DOHH2 (cell line): ENCODE data around the gene DPP10.

ENCODE experiments used
- EZH2phosphoT487 ChIP-seq: fragments of 200-600 bp; sonication (generic); IDR thresholded peaks from 2 replicates; pipeline ENCODE4 v1.6.1; 2017; ENCODE audit warnings: borderline replicate concordance, mild to moderate bottlenecking, antibody characterized with exemption, low read length, moderate library complexity, mixed read lengths
- TF ChIP-seq, protein P1 (sequence below): fragments of 200-600 bp; sonication (generic); IDR thresholded peaks from one replicate; pipeline ENCODE4 v1.5.1; 2014; ENCODE audit warnings: antibody characterized with exemption, mild to moderate bottlenecking, low read depth, low read length; ENCODE audit not compliant: poor library complexity, severe bottlenecking

DNA sequence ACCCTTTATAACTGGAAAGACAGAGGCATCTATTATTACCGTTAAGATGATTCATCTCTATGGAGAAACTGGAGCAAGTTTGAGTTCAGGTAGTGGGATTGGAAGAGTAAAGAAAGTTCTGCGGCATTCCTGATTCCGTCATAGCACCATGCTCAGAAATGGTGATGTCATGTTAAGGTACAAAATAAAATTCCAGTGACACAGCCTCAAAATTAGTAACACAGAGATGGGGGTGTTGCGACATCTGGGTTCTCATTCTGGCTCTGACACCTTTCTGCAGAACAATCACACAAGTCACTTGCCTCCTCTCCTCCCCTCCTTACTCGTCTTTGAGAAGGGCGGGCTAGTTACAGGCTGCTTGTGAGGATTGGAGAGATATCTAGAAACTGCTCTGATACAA lies 105.7 kb downstream of the DPP10 start:
- TF ChIP-seq, protein P1, sequence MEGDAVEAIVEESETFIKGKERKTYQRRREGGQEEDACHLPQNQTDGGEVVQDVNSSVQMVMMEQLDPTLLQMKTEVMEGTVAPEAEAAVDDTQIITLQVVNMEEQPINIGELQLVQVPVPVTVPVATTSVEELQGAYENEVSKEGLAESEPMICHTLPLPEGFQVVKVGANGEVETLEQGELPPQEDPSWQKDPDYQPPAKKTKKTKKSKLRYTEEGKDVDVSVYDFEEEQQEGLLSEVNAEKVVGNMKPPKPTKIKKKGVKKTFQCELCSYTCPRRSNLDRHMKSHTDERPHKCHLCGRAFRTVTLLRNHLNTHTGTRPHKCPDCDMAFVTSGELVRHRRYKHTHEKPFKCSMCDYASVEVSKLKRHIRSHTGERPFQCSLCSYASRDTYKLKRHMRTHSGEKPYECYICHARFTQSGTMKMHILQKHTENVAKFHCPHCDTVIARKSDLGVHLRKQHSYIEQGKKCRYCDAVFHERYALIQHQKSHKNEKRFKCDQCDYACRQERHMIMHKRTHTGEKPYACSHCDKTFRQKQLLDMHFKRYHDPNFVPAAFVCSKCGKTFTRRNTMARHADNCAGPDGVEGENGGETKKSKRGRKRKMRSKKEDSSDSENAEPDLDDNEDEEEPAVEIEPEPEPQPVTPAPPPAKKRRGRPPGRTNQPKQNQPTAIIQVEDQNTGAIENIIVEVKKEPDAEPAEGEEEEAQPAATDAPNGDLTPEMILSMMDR = no peak
- no peak for TF ChIP-seq EZH2phosphoT487
